Thoracic aorta (tissue), 2 donors: ENCODE results near the gene PPP1R1B. TPM values are rescaled to one million over a fixed set of nuclear protein-coding genes. Genes with fewer than 3 reads are reported as not detected.

ENCODE experiments used
- ATAC-seq: fragments of 150-250 bp; one replicate; pipeline ENCODE4 v1.8.0; 2017; ENCODE audit warnings: low read depth; ENCODE audit not compliant: insufficient number of reproducible peaks, low FRiP score
- DNase-seq: peaks from one replicate; pipeline ENCODE4 v3.0.0-alpha.2; 2020; ENCODE audit warnings: low spot score
- H3K27ac ChIP-seq, 2 donors: fragments of 200-600 bp; sonication (generic); 1 replicate in 1 of 2; 2 replicates in 1 of 2; pipeline ENCODE4 v1.5.1; 2016; ENCODE audit warnings: mild to moderate bottlenecking in 2 of 2, moderate library complexity in 2 of 2
- H3K27me3 ChIP-seq: fragments of 200-600 bp; sonication (generic); replicated peaks from 2 replicates; pipeline ENCODE4 v1.6.0; 2016; ENCODE audit warnings: mild to moderate bottlenecking; ENCODE audit not compliant: insufficient read depth
- H3K36me3 ChIP-seq: fragments of 200-600 bp; sonication (generic); one replicate; pipeline ENCODE4 v1.5.1; 2016
- H3K4me1 ChIP-seq, 2 donors: fragments of 200-600 bp; sonication (generic); 1 replicate in 1 of 2; 2 replicates in 1 of 2; pipeline versions ENCODE4 v1.5.1 to v1.6.0; 2016; ENCODE audit warnings: low read depth in 2 of 2, mild to moderate bottlenecking in 1 of 2; ENCODE audit not compliant: control insufficient read depth in 1 of 2
- H3K4me3 ChIP-seq: fragments of 200-600 bp; sonication (generic); 2 replicates; pipeline ENCODE4 v1.5.1; 2016; ENCODE audit warnings: mild to moderate bottlenecking
- H3K9me3 ChIP-seq: fragments of 200-600 bp; sonication (generic); 2 replicates; pipeline ENCODE4 v1.5.1; 2016
- total RNA-seq, 2 donors: library from RNA; depleted of rRNA; stranded (reverse); fragments of >200 nt; gene quantifications; one replicate each; pipeline versions ENCODE4 v1.1.0 to v1.2.3, GENCODE V29; 2016
- TF ChIP-seq, protein P1 (sequence below): fragments of 200-600 bp; sonication (generic); IDR thresholded peaks from one replicate; pipeline ENCODE4 v1.5.1; 2019; ENCODE audit warnings: antibody characterized with exemption

The PPP1R1B gene
- total RNA-seq, 2 donors from 2014 or later, result 0.27 to 2.1 TPM

DNA sequence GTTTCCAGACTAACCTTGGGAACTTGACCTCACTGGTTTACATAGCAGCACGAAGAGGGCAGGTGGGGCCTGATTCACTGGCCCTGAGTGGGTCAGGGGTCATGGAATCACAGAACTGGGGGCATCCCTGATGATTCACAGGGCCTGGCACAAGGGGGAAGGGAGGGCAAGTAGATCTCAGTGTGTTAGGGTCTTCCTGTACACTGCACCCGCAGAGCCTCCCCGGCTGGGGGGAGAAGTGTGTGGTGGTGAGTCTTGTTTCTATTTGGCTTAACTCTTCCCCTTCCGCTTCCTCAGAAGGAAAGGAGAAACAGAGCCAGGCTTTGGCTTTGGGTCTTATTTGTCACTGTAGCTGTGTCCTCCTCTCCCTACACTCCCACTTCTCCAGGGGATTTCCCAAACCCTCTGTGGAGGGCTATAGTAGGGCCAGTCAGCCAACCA, 13.9 kb downstream of the PPP1R1B start:
- ATAC-seq, result no peak
- Histone ChIP-seq H3K4me3 (no peak overlapping the region), H3K27me3 (no peaks in the 10 kb centered on the region), H3K4me1 (peaks cover 29 to 48% of the 10 kb centered on the region in 2 donors), H3K36me3 (no peaks in the 10 kb centered on the region), H3K27ac (no peak overlapping the region), H3K9me3 (no peaks in the 10 kb centered on the region)
- TF ChIP-seq, protein P1, sequence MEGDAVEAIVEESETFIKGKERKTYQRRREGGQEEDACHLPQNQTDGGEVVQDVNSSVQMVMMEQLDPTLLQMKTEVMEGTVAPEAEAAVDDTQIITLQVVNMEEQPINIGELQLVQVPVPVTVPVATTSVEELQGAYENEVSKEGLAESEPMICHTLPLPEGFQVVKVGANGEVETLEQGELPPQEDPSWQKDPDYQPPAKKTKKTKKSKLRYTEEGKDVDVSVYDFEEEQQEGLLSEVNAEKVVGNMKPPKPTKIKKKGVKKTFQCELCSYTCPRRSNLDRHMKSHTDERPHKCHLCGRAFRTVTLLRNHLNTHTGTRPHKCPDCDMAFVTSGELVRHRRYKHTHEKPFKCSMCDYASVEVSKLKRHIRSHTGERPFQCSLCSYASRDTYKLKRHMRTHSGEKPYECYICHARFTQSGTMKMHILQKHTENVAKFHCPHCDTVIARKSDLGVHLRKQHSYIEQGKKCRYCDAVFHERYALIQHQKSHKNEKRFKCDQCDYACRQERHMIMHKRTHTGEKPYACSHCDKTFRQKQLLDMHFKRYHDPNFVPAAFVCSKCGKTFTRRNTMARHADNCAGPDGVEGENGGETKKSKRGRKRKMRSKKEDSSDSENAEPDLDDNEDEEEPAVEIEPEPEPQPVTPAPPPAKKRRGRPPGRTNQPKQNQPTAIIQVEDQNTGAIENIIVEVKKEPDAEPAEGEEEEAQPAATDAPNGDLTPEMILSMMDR, result no peak
- no peak for DNase-seq

DNA sequence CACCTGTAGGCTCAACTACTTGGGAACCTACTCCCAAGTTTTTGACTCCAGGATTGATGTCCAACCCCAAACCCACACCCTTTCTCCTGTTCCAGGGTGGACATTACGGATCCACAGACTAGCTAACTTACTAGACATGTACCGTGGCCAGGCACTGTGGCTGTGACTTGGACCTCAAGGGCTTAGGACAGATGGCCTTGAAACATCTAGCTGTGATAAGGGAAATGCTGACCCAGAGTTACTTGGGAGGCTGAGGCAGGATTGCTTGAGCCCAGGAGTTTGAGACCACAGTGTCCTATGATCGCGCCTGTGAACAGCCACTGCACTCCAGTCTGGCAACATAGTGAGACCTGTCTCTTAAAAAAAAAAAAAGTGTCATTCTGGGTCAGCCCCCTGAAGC, 14.3 kb downstream of the PPP1R1B start:
- no peaks in the 10 kb centered on the region for H3K36me3 ChIP-seq
- H3K4me3 ChIP-seq, result no peak overlapping the region
- DNase-seq (no peak), ATAC-seq (no peak)
- peaks cover 29 to 44% of the 10 kb centered on the region in 2 donors for H3K4me1 ChIP-seq
- no peaks in the 10 kb centered on the region for H3K27me3 ChIP-seq
- TF ChIP-seq, protein P1, result no peak
- no peaks in the 10 kb centered on the region for H3K9me3 ChIP-seq
- H3K27ac ChIP-seq, result no peak overlapping the region

DNA sequence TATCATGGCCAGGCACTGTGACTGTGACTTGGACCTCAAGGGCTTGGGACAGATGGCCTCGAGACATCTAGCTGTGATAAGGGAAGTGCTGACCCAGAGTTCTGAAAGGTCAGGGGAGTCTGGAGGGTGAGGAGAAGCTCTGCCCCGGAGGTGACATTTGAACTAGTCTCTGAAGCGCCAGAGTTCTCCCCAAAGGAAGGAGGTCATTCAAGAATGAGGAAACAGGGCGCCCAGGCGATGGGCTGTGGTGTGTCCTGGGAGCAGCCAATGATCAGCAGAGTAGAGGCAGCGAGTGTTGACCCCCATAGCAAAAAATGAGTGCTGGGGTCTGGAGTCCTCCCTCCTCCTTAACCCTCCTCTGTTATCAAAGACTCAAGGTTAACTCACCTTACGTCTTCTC, 15.1 kb downstream of the PPP1R1B start:
- no peak overlapping the region for H3K27ac ChIP-seq
- H3K4me1 ChIP-seq, result peaks cover 24 to 38% of the 10 kb centered on the region in 2 donors
- no peak overlapping the region for H3K4me3 ChIP-seq
- H3K36me3 ChIP-seq, result no peaks in the 10 kb centered on the region
- H3K27me3 ChIP-seq, result no peaks in the 10 kb centered on the region
- no peaks in the 10 kb centered on the region for H3K9me3 ChIP-seq
- TF ChIP-seq, protein P1, result no peak
- ATAC-seq (no peak), DNase-seq (no peak)

DNA sequence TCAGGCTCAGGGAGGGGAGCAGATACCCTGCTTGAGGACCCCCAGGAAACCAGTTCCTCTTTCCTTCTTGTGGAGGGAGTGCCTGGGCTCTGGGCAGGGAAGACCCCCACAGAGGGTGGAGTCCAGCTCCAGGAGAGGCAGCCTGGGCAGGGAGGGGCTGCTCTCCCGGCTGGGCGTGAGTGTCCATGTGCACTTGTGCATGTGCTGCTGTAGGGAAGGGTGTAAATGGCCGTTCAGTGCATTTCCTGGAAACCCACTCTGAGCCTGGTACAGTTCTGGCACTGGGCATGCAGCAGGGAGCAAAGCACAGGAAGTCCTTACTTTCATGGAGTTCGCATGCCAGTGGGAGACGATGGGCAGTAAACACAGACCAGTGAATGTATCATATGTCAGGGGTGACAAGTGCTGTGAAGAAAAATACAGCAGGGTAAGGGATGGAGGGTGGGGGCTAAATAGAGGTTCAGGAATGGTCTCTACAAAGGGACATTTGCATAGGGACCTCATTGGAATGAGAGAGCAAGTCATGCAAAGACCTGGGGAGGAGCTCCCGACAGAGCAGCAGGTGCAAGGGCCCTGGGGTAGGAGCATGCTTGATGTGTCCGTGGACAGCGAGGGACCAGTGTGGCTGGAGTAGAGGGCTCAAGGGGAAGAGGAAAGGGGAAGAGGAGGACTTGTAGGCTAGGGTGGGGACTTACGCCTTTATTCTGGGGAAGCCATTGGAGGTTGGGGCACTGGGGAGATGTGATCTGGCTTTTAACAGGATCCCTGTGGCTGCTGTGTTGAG, 15.7 kb downstream of the PPP1R1B start:
- no peaks in the 10 kb centered on the region for H3K36me3 ChIP-seq
- ATAC-seq (no peak), DNase-seq (no peak)
- no peaks in the 10 kb centered on the region for H3K27me3 ChIP-seq
- TF ChIP-seq, protein P1, result no peak
- H3K4me3 ChIP-seq, result no peak overlapping the region
- H3K4me1 ChIP-seq, result peaks cover 24 to 37% of the 10 kb centered on the region in 2 donors
- H3K9me3 ChIP-seq, result no peaks in the 10 kb centered on the region
- H3K27ac ChIP-seq, result no peak overlapping the region

DNA sequence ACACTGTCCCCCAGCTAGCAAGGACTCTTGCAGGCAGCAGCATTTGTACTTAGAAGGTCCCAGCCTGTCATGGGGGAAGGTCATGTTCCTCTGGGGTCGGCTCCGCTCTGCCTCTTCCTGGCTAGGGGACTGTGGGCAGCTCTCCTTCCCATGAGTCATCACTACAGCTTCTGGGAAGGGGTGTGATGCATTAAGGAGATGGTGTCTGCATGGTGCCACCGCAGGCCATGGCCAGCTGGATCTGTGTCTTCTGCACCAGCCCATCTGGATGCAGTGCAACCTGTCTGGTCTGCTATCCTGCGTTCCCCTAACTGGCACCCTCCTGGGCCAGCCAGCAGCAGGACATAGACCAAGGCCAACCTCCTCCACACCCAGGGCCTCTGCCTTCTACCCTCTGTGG, 16.5 kb downstream of the PPP1R1B start:
- H3K4me1 ChIP-seq, result peaks cover 18 to 29% of the 10 kb centered on the region in 2 donors
- H3K27me3 ChIP-seq, result no peaks in the 10 kb centered on the region
- no peaks in the 10 kb centered on the region for H3K36me3 ChIP-seq
- no peak overlapping the region for H3K4me3 ChIP-seq
- H3K9me3 ChIP-seq, result no peaks in the 10 kb centered on the region
- TF ChIP-seq, protein P1, result no peak
- no peak for ATAC-seq
- no peak overlapping the region for H3K27ac ChIP-seq
- DNase-seq, result no peak
